Measurements from ENCODE around the gene CD81.
A peak's percentile ranks its signal among the peaks of the same experiment; 100 is the strongest.

The CD81 gene

DNA sequence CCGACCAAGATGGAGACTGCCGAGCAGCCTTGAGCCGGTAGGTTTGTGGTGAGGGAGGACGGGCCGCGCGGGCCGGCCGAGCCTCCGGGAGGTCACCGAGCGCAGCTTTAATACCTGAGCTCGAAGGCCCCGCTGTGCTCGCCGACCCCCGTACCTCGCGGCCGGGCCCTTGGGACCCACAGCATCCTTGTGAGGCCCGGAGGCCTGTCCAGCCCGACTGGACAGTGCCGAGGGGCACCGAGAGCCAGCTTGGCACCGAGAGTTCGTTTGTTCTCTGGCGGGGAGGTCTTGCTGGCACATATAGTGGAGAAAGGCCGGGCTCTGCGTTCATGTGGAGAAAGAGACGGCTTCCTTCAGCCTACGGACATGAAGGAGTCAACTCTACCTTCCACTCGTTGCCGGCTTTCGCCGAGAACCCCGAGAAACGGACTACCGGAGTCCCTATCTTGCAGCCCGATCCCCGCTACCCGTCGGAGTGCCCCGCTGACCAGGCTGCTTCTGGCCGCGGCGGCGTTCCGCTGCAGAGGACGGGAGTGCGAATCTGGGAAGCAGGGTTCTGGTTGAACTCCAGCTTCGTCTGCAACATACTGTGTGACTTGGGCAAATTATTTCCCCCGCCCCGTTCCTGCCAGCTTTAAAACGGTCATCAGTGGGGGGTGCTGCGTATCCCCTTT is 23.8 kb downstream of the CD81 start:
- H3K9ac ChIP-seq (ENCODE audit: low read length) = peak overlapping the region; percentile 80
- peaks cover 20% of the 10 kb centered on the region for H3K79me2 ChIP-seq (ENCODE audit: low read length)
- no peak for TF ChIP-seq EZH2phosphoT487 (IDR thresholded peaks at IDR 0.05; ENCODE audit: low read depth)
- TF ChIP-seq, protein P1, sequence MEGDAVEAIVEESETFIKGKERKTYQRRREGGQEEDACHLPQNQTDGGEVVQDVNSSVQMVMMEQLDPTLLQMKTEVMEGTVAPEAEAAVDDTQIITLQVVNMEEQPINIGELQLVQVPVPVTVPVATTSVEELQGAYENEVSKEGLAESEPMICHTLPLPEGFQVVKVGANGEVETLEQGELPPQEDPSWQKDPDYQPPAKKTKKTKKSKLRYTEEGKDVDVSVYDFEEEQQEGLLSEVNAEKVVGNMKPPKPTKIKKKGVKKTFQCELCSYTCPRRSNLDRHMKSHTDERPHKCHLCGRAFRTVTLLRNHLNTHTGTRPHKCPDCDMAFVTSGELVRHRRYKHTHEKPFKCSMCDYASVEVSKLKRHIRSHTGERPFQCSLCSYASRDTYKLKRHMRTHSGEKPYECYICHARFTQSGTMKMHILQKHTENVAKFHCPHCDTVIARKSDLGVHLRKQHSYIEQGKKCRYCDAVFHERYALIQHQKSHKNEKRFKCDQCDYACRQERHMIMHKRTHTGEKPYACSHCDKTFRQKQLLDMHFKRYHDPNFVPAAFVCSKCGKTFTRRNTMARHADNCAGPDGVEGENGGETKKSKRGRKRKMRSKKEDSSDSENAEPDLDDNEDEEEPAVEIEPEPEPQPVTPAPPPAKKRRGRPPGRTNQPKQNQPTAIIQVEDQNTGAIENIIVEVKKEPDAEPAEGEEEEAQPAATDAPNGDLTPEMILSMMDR (IDR thresholded peaks at IDR 0.05; ENCODE audit: low read depth, low read length) = no peak
- no peaks in the 10 kb centered on the region for H3K9me3 ChIP-seq (ENCODE audit: insufficient read depth, low read length)
- peak overlapping the region; percentile 97 for H3K4me3 ChIP-seq (ENCODE audit: low read length)
- peaks cover 3% of the 10 kb centered on the region for H3K36me3 ChIP-seq (replicated peaks; ENCODE audit: low read depth, low read length)
- no peaks in the 10 kb centered on the region for H4K20me1 ChIP-seq (ENCODE audit: insufficient read depth, low read length)
- H3K27ac ChIP-seq (ENCODE audit: low read length) = peak overlapping the region; percentile 37; the same call in 1 of the 2 replicates
- H3K4me1 ChIP-seq (ENCODE audit: low read length) = peaks cover 11% of the 10 kb centered on the region
- H3K4me2 ChIP-seq (ENCODE audit: low read length) = peak overlapping the region; percentile 95
- H2AFZ ChIP-seq (ENCODE audit: low read depth, low read length) = no peak overlapping the region
- no peaks in the 10 kb centered on the region for H3K27me3 ChIP-seq (ENCODE audit: low read depth, low read length)

DNA sequence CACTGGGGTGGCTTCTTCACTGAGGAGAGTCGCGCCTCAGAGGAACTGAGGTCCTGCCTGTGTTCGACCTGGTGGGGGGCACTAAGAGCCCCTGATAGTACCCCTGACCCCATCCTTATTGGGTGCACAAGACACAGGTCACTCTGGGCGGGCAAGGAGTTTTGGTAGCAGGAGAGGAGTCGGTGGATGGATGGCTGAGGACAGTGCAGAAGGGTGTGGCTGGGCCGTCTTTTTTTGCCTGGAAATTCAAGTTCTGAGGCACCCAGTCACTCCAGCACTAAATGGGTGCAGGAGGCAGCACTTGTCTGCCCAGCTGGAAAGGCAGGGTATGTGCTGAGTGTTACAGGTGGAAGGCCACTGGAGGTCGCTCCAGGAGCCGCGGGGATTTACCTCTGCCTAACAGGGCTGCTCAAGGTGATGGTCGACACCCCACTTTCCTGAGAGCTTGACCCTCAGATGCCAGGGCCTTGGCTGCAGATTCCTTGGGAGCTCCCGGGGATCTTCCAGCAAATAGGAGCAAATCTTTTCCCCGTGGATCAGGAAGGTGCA is 24.4 kb downstream of the CD81 start:
- H2AFZ ChIP-seq (ENCODE audit: low read depth, low read length) = no peak overlapping the region
- H3K9ac ChIP-seq (ENCODE audit: low read length) = peak overlapping the region; percentile 80
- H3K4me2 ChIP-seq (ENCODE audit: low read length) = peak overlapping the region; percentile 95
- peak overlapping the region; percentile 97 for H3K4me3 ChIP-seq (ENCODE audit: low read length)
- peaks cover 3% of the 10 kb centered on the region for H3K36me3 ChIP-seq (replicated peaks; ENCODE audit: low read depth, low read length)
- H3K79me2 ChIP-seq (ENCODE audit: low read length) = peaks cover 20% of the 10 kb centered on the region
- peaks cover 11% of the 10 kb centered on the region for H3K4me1 ChIP-seq (ENCODE audit: low read length)
- H3K27ac ChIP-seq (ENCODE audit: low read length) = no peak overlapping the region
- H4K20me1 ChIP-seq (ENCODE audit: insufficient read depth, low read length) = no peaks in the 10 kb centered on the region
- TF ChIP-seq, protein P1 (IDR thresholded peaks at IDR 0.05; ENCODE audit: low read depth, low read length) = peak; percentile 11; the same call in 1 of the 2 replicates
- no peak for TF ChIP-seq EZH2phosphoT487 (IDR thresholded peaks at IDR 0.05; ENCODE audit: low read depth)
- no peaks in the 10 kb centered on the region for H3K27me3 ChIP-seq (ENCODE audit: low read depth, low read length)
- H3K9me3 ChIP-seq (ENCODE audit: insufficient read depth, low read length) = no peaks in the 10 kb centered on the region

- peak overlapping the region; percentile 97; the same call in 1 of the 2 replicates for H3K4me3 ChIP-seq (ENCODE audit: low read length)
- no peaks in the 10 kb centered on the region for H3K9me3 ChIP-seq (ENCODE audit: insufficient read depth, low read length)
- H3K27ac ChIP-seq (ENCODE audit: low read length) = no peak overlapping the region
Observed at GRCh38 chr11:2402106-2402505, 25.0 kb downstream of the CD81 start.

DNA sequence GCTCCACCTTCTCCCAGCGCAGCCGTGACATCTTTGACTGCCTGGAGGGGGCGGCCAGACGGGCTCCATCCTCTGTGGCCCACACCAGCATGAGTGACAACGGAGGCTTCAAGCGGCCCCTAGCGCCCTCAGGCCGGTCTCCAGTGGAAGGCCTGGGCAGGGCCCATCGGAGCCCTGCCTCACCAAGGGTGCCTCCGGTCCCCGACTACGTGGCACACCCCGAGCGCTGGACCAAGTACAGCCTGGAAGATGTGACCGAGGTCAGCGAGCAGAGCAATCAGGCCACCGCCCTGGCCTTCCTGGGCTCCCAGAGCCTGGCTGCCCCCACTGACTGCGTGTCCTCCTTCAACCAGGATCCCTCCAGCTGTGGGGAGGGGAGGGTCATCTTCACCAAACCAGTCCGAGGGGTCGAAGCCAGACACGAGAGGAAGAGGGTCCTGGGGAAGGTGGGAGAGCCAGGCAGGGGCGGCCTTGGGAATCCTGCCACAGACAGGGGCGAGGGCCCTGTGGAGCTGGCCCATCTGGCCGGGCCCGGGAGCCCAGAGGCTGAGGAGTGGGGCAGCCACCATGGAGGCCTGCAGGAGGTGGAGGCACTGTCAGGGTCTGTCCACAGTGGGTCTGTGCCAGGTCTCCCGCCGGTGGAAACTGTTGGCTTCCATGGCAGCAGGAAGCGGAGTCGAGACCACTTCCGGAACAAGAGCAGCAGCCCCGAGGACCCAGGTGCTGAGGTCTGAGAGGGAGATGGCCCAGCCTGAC is 26.0 kb downstream of the CD81 start:
- TF ChIP-seq, protein P1 (IDR thresholded peaks at IDR 0.05; ENCODE audit: low read depth, low read length) = no peak
- H3K27me3 ChIP-seq (ENCODE audit: low read depth, low read length) = no peaks in the 10 kb centered on the region
- peaks cover 3% of the 10 kb centered on the region for H3K36me3 ChIP-seq (replicated peaks; ENCODE audit: low read depth, low read length)
- no peak overlapping the region for H3K4me3 ChIP-seq (ENCODE audit: low read length)
- H3K79me2 ChIP-seq (ENCODE audit: low read length) = peaks cover 20% of the 10 kb centered on the region
- no peak overlapping the region for H3K9ac ChIP-seq (ENCODE audit: low read length)
- no peaks in the 10 kb centered on the region for H3K9me3 ChIP-seq (ENCODE audit: insufficient read depth, low read length)
- no peaks in the 10 kb centered on the region for H4K20me1 ChIP-seq (ENCODE audit: insufficient read depth, low read length)
- no peak overlapping the region for H2AFZ ChIP-seq (ENCODE audit: low read depth, low read length)
- H3K4me1 ChIP-seq (ENCODE audit: low read length) = peaks cover 11% of the 10 kb centered on the region
- H3K4me2 ChIP-seq (ENCODE audit: low read length) = no peak overlapping the region
- H3K27ac ChIP-seq (ENCODE audit: low read length) = no peak overlapping the region

More at GRCh38 chr11:2402106-2402505, 25.0 kb downstream of the CD81 start:
- peaks cover 3% of the 10 kb centered on the region for H3K36me3 ChIP-seq (replicated peaks; ENCODE audit: low read depth, low read length)
- peaks cover 20% of the 10 kb centered on the region for H3K79me2 ChIP-seq (ENCODE audit: low read length)
- H3K4me1 ChIP-seq (ENCODE audit: low read length) = peaks cover 11% of the 10 kb centered on the region
- H4K20me1 ChIP-seq (ENCODE audit: insufficient read depth, low read length) = no peaks in the 10 kb centered on the region
- TF ChIP-seq EZH2phosphoT487 (IDR thresholded peaks at IDR 0.05; ENCODE audit: low read depth) = no peak
- no peak overlapping the region for H3K9ac ChIP-seq (ENCODE audit: low read length)
- no peak overlapping the region for H2AFZ ChIP-seq (ENCODE audit: low read depth, low read length)
- peak overlapping the region; percentile 95 for H3K4me2 ChIP-seq (ENCODE audit: low read length)
- H3K27me3 ChIP-seq (ENCODE audit: low read depth, low read length) = no peaks in the 10 kb centered on the region
